Amygdala (tissue), 56 donors: ENCODE results near the gene DNHD1.

ENCODE experiments used
- DNase-seq, 56 donors: peaks; one replicate each; lab custom pipeline; 2025; lab: John Stamatoyannopoulos, UW

Gene DNHD1

DNA sequence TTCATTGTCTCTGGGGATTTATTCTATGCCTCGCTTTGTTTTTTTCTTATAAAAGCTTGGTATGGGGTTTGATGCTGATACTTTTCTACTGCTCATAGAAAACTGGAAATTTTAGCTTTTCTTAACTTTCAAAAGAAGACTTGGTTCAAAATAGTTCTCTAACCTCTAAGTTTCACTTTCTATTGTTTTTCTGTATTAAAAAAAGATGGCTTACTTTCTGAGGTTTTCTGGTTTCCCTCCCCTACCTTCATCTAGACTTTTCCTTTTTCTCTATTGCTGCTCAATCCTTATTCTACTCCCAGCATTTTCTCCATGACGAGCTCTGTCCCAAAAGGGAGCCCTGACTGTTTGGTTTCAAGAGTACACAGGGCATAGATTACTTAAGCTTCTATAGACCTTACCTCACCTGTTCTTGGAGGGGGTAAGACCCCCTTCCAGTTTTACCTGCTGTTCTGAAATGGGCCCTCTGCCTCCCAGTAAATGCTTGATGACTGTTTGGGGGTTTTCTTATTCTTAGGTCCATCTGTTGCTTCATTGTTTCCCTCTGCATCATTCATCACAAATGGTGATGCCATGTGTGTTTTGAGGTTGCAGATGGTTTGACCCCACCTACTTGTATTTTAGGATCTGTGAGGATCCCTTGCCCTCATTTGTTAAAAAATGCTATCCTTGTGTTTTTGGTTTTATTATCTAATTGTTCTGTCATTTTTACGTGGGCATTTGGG, 29.5 kb downstream of the DNHD1 start:
- no peak for DNase-seq

DNA sequence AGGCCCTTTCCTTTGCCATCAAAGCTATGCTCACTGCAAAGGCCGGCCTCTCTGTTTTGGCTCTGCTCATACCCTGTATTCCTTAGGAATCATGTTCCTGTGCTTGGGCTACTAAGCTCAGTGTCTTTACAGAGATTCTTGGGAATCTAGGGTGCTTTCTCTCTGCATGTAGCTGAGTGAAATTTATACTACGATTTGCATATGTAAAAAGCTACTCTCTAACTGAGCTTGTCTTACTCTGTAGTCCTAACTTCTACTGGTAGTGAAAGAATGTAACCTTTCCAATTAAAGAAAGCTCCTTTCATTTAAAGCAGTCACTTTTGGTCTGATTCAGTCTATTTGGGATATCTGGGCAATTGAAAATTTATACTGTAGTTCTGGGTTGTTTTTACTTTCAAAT, 32.2 kb downstream of the DNHD1 start:
- DNase-seq, result no peak

DNA sequence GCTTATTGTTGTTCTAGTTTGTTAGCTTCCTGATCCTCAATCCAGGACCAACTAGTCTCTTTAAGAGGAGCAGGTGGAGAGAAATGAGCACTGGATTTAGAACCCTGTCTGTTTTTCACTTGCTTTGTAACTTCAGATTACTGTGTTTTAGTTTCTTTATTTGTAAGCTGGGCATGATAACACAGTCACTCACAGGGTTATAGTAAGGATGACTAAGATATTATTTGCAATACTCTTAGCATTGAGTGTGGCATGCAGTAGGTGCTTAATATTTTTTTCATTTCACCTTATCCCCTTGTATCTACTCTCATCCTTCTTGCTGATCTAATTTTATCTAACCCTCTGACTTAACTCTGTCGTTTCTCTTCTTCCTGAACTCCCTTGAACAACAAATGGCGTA, 33.8 kb downstream of the DNHD1 start:
- no peak for DNase-seq

GRCh38 chr11:6531267-6531752, 34.2 kb downstream of the DNHD1 start:
- DNase-seq, result peak in 8 of 56 donors; percentile 6 to 57 (median 18)

GRCh38 chr11:6538456-6538855, 41.4 kb downstream of the DNHD1 start:
- DNase-seq, result no peak

DNA sequence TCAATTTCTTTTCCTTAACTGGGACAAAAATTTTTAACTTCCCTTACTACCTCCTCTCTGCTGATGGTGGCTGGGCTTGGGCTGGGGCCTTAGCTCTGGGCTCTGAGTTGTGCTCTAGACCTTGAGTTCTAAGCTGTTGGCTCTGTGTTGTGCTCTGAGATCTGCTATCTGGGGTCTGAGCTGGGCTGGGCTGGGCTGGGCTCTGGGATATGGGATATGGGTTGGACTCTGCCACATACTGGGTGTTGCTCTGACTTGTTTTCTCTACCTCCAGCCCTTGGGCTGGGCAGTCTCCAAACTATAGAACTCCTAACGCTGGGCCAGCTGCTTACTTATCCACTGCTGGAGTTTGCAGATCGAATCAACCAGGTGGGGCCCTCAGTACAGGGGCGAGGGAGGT, 41.9 kb downstream of the DNHD1 start:
- no peak for DNase-seq

- DNase-seq, result no peak
Observed at GRCh38 chr11:6539748-6540268, 42.7 kb downstream of the DNHD1 start.

GRCh38 chr11:6541356-6541755, 44.3 kb downstream of the DNHD1 start:
- peak in 1 of 56 donors; percentile 7 for DNase-seq

DNA sequence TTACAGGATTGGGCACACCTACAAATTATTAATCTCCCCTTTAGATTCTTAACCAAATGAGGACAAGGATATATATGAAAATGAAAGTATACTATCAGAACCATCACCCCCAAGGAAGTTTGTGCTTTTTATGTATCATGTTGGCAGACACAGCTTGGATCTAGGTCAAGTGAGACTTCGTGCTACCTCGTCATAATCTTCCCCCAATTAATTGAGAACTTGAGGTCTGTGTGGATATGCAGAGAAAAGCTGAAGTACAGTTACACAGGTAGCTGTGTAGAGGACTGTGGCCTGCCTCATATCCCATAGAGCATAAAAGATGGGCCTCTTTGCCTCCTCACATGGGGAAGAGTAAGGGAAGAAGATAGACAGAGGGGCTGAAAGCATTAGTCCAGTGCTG, 45.6 kb downstream of the DNHD1 start:
- no peak for DNase-seq

GRCh38 chr11:6544921-6545850, 48.1 kb downstream of the DNHD1 start:
- no peak for DNase-seq

- peak in 15 of 56 donors; percentile 16 to 71 (median 34) for DNase-seq
Observed at GRCh38 chr11:6545917-6546605, 49.0 kb downstream of the DNHD1 start.

DNA sequence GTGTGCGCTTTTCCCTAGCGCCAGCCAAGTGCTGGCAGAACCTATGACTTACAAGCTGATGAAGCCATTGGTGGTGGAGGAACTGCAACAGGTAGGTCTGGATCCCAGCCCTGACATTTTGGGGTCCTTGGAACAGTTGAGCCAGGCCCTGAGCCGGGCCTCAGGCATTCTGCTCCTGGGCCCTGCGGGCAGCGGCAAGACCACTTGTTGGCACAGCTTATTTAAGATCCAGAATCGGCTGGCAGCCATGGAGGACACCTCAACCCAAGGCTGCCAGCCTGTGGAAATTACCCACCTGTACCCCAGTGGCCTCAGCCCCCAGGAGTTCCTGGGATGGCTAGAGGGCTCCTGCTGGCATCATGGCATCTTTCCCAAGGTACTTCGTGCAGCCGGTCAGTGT, 49.7 kb downstream of the DNHD1 start:
- no peak for DNase-seq

DNA sequence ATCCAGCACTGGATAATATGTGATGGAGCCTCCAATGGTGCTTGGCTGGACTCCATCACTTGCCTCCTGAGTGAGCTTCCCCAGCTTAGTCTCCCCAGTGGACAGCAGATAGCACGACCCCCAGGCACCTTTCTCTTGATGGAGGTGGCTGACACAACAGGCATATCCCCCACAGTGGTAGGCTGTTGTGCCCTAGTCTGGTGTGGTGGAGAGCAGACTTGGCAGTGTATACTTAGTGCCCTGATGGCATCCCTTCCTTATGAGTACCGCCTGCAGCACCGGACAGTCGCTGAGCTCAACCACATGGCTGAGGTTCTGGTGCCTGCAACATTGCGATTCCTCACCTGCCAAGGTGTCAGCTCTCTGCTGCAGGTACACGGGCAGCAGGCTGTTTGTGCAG, 50.1 kb downstream of the DNHD1 start:
- no peak for DNase-seq

DNA sequence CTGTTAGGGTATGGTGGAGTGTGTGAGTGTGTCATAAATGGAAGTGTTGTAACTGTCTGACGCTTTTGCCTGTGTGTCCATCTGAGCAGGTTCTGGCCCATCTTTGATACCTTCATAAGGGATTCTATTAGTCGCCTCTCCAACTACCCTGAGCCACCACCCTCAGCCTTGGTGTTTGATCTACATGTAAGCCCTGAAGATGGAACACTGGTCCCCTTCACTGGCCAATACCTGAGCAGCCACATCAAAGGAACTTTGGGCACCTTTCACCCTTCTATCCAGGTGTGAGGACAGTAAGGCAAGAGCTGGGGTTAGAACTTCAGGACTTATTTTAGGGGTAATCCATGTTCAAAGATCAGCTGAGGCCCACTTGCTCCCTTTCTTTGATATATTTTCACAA, 51.0 kb downstream of the DNHD1 start:
- no peak for DNase-seq

- DNase-seq, result no peak
Observed at GRCh38 chr11:6548641-6549040, 51.6 kb downstream of the DNHD1 start.

GRCh38 chr11:6553634-6554033, 56.6 kb downstream of the DNHD1 start:
- no peak for DNase-seq

DNA sequence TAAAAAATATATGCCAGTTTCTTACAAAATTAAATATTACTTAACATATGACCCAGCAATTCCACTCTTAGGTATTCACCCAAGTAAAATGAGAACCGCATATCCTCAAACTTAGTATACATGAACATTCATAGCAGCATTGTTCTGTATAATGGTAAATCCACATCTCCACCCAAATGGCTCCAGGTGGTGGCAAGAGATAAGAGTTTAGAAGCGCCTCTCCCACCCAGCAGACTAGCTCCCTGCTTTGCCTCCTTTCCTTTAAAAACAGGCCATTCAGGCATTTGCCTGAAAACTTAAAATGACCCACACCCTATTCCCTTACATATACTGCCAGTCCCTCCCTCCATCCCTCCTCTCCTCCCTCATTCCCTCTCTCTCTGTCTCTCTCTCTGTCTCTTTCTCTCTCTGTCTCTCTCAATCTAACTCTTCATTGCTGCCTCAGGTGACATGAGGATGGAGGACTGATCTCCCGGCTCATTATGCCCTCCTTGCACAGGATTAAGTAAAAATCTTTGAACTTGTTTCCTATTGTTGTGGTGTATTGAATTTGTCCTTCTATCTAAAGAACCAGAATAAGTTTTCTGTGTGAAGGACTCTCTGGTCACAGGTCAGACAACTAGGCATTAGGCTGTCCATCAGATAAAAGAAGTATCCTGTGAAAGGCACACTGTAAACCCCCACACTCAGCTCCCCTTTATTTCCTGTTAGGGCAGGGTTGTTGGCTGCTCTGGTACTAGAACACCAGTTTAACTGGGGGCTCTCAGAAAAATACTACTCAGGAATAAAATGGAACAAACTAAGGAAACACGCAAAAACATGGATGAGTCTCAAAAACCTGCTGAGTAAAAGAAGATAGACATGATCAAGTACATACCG, 58.0 kb downstream of the DNHD1 start:
- DNase-seq, result no peak

- DNase-seq, result no peak
Observed at GRCh38 chr11:6556139-6556949, 59.3 kb downstream of the DNHD1 start.

- no peak for DNase-seq
Observed at GRCh38 chr11:6557063-6557462, 60.0 kb downstream of the DNHD1 start.
